Measurements from ENCODE around the gene ZNF320. TPM values are rescaled to one million over a fixed set of nuclear protein-coding genes. Genes with fewer than 3 reads are reported as not detected.
"Not testable (repeated sequence)": the region's sequence is repeated elsewhere in the genome, so short reads cannot be mapped to it uniquely, and the experiment has no call there.

The ZNF320 gene
- total and polyA plus RNA-seq, 4 experiments from 2014 or later, result 2.8 to 15.6 (median 14.1) TPM; not detected in 1

DNA sequence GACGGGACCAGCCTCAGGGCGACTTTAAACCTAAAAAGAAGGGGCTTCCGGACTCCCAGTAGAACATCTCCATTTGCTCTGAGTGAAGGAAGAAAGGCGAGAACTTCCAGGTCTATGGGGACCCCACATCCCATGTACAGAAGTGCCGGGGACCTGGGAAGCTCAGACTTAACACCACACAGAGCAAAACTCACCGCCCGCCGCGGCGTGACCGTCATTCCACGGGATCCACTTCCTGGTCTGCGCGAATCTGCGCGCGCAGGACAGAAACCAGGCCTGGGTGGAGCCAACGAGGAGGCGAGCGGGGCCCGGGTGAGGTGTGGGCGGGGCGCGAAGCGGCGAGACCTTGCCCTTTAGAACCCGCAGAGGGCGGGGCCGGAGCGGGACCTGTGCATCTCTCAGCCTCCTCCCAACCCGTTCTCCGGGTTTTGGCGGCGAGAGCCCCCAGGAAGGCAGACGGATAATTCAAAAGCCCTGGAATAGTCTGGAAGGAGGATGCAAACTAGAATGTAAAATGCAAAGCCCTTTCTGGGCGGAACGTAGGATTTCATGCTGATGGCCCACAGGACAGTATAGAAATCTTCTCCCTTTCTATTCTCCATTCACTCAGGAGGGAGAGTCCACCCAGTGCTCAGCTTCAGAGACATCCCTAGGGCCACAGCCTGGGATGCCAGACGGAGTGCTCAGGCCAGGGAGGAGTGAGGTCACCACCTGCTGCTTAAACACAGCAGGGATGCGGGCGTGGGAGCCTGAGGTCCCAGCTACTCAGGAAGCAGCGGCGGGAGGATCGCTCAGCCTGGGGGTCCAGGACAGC lies 39.9 kb downstream of the ZNF320 start, which contains the start of gene ZNF468:
Gene ZNF468 (minus strand): TSS at position 242 of the 814 bp plus-strand sequence. CDS start 3,347 bp downstream, outside the sequence.
- intact Hi-C loops (cut with micrococcal nuclease), result loop anchor here (1.0 to 5.0 kb wide), 4 partner anchors 40 to 245 kb away; partner anchors contain the start of genes ZNF160, ZNF320 and ZNF816
- Mint-ChIP-seq H3K4me1 (peaks cover 12 to 42% (median 19%) of the 10 kb centered on the region in 4 donors), H3K4me3 (peak within 1 kb of the TSS; percentile 86 to 98 (median 94))

DNA sequence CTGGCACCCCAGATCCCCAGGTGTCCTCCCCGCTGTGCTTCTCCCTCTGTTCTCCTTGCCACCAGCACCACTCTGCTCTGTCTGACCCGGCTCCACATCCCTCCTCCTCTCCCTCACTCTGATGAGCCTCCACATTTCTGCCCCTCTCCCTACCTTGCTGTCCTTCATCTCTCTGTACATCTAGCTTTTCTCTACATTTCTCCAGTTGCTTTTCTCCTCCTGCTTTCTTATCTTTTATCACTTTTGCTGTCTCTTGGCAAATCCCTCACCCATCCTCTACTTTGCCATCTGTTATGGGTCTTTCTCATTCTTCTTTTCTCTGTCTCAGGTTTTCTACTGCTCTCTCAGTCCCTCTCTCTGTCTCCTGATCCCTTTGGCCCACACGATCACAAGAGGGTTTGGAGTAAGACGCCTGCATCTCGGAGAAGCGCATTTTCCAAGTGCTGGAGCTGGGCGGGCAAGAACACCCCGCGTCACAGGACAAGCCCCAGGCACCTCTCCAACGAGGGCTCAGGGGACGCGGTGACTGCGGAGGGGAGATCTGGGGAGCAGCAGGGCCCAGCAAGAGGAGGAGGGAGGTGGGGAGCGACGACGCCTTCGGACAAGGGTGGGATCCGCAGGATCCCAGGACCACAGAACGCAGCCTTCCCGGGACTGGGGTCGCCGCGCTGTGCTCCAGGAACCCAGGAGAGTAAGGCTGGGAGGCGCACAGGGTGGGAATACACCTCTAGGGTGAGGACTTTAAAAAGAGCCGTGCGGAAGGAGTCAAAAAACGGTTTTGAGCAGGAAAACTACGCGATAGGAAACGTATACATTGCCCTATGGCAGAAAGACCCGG lies 40.7 kb downstream of the ZNF320 start:
- Mint-ChIP-seq H3K4me3 (peak overlapping the region; percentile 86 to 98 (median 94)), H3K9me3 (peaks cover 0 to 15% (median 5%) of the 10 kb centered on the region in 8 donors), H3K36me3 (peaks cover 30 to 32% of the 10 kb centered on the region in 2 donors), H3K27ac (peak overlapping the region; percentile 61 to 96 (median 94)), H3K4me1 (peaks cover 12 to 42% (median 19%) of the 10 kb centered on the region in 4 donors)
- POLR2A ChIA-PET (ENCODE audit: partially characterized antibody), result interaction anchor here (1.0 kb wide), 1 partner anchor 41 kb away, joined by 3 read pairs; the partner anchor contains the start of gene ZNF320
- H3K36me3 ChIP-seq (ENCODE audit: insufficient read depth, low read length); DNase-seq; H3K9me3 ChIP-seq (ENCODE audit: control insufficient read depth in 1 of 2, low read length in 2 of 2); H3K27me3 Mint-ChIP-seq; H3K4me1 ChIP-seq (ENCODE audit: insufficient read depth, low read length); CTCF ChIA-PET (ENCODE audit: partially characterized antibody); H3K27me3 ChIP-seq (ENCODE audit: insufficient read depth, low read length): not testable (repeated sequence)
- Histone ChIP-seq H3K4me3 (ENCODE audit: low read length in 2 of 2) (peak overlapping the region; percentile 54 to 76), H3K27ac (ENCODE audit: low read depth, low read length) (peak overlapping the region; percentile 61)
- intact Hi-C loops (cut with micrococcal nuclease), result loop anchor here (1.0 to 5.0 kb wide), 4 partner anchors 41 to 246 kb away; partner anchors contain the start of genes ZNF160, ZNF320 and ZNF816

More for the DNA sequence above, 39.9 kb downstream of the ZNF320 start, which contains the start of gene ZNF468:
- H3K27me3 ChIP-seq (ENCODE audit: insufficient read depth, low read length); CTCF ChIA-PET (ENCODE audit: partially characterized antibody); H3K27me3 Mint-ChIP-seq; H3K9me3 ChIP-seq (ENCODE audit: control insufficient read depth in 1 of 2, low read length in 2 of 2); H3K36me3 ChIP-seq (ENCODE audit: insufficient read depth, low read length); H3K4me1 ChIP-seq (ENCODE audit: insufficient read depth, low read length): not testable (repeated sequence)
- POLR2A ChIA-PET (ENCODE audit: partially characterized antibody), result interaction anchor here (1.0 kb wide), 1 partner anchor 40 kb away, joined by 3 read pairs; the partner anchor contains the start of gene ZNF320
- Mint-ChIP-seq H3K9me3 (peaks cover 0 to 16% (median 8%) of the 10 kb centered on the region in 8 donors), H3K27ac (peak within 1 kb of the TSS; percentile 61 to 96 (median 94)), H3K36me3 (peaks cover 25 to 27% of the 10 kb centered on the region in 2 donors)
- Histone ChIP-seq H3K27ac (ENCODE audit: low read depth, low read length) (peak within 1 kb of the TSS; percentile 61), H3K4me3 (ENCODE audit: low read length in 2 of 2) (peak within 1 kb of the TSS; percentile 66 to 76)
- peak; percentile 76 to 82 (median 76) for DNase-seq

Other genes starting within 250 kb of the ZNF320 start
- gene ZNF611, start 162.6 kb downstream of the ZNF320 start, total RNA-seq, result 10 to 100 TPM; 52.8 to 53.7 TPM
- gene ZNF611, start 162.6 kb downstream of the ZNF320 start, polyA plus RNA-seq, result 10 to 100 TPM; 23.6 to 37.9 TPM
- 10 to 100 TPM; 43.3 to 47.8 TPM for gene ZNF600, start 110.8 kb downstream of the ZNF320 start, total RNA-seq
- gene ZNF600, start 110.8 kb downstream of the ZNF320 start, polyA plus RNA-seq, result 10 to 100 TPM; 10.9 to 20.1 TPM
- gene ZNF28, start 76.0 kb downstream of the ZNF320 start, total RNA-seq, result 10 to 100 TPM; 21.6 to 24.6 TPM
- gene ZNF28, start 76.0 kb downstream of the ZNF320 start, polyA plus RNA-seq, result 10 to 100 TPM; 14.9 to 21.5 TPM
- gene ZNF468, start 40.0 kb downstream of the ZNF320 start, total RNA-seq, result 10 to 100 TPM; 25.2 to 25.7 TPM
- 10 to 100 TPM; 20.9 to 24.9 TPM for gene ZNF468, start 40.0 kb downstream of the ZNF320 start, polyA plus RNA-seq
- gene ZNF888, start 25.8 kb upstream of the ZNF320 start, total RNA-seq, result 10 to 100 TPM; 10.7 to 11.4 TPM
- gene ZNF888, start 25.8 kb upstream of the ZNF320 start, polyA plus RNA-seq, result 1 to 10 TPM; 1.2 to 2.8 TPM
- 10 to 100 TPM; 26.1 to 29.6 TPM for gene ZNF816, start 65.2 kb upstream of the ZNF320 start, total RNA-seq
- gene ZNF816, start 65.2 kb upstream of the ZNF320 start, polyA plus RNA-seq, result 10 to 100 TPM in 1 of 2 donors, 1 to 10 TPM in 1; 6.5 to 19.9 TPM
- not detected for gene ERVV-1, start 116.3 kb upstream of the ZNF320 start, total RNA-seq
- gene ERVV-1, start 116.3 kb upstream of the ZNF320 start, polyA plus RNA-seq, result not detected
- gene ERVV-2, start 147.1 kb upstream of the ZNF320 start, total RNA-seq, result not detected
- gene ERVV-2, start 147.1 kb upstream of the ZNF320 start, polyA plus RNA-seq, result not detected
- 10 to 100 TPM; 72.0 to 81.1 TPM for gene ZNF160, start 205.8 kb upstream of the ZNF320 start, total RNA-seq
- 10 to 100 TPM; 19.0 to 31.0 TPM for gene ZNF160, start 205.8 kb upstream of the ZNF320 start, polyA plus RNA-seq
- gene ZNF415, start 235.3 kb upstream of the ZNF320 start, total RNA-seq, result 1 to 10 TPM; 1.0 to 1.3 TPM
- 1 to 10 TPM; 1.6 to 1.8 TPM for gene ZNF415, start 235.3 kb upstream of the ZNF320 start, polyA plus RNA-seq